ENCODE data around the gene HK2.
"Not testable (repeated sequence)": the region's sequence is repeated elsewhere in the genome, so short reads cannot be mapped to it uniquely, and the experiment has no call there.

HK2 gene

GRCh38 chr2:74822771-74823566 is 11.0 kb upstream of the HK2 start:
- DNase-seq (ENCODE audit: low read depth) = no peak
- no peak overlapping the region for H3K4me3 ChIP-seq (replicated peaks; ENCODE audit: low read depth, low read length)
- no peak for TF ChIP-seq CTCF (IDR thresholded peaks at IDR 0.05; ENCODE audit: low read length, missing control alignments)

GRCh38 chr2:74824679-74825078 is 9.2 kb upstream of the HK2 start:
- H3K4me3 ChIP-seq (replicated peaks; ENCODE audit: low read depth, low read length) = no peak overlapping the region
- no peak for TF ChIP-seq CTCF (IDR thresholded peaks at IDR 0.05; ENCODE audit: low read length, missing control alignments)
- DNase-seq (ENCODE audit: low read depth) = no peak

- no peak for DNase-seq (ENCODE audit: low read depth)
- H3K4me3 ChIP-seq (replicated peaks; ENCODE audit: low read depth, low read length) = no peak overlapping the region
- TF ChIP-seq CTCF (IDR thresholded peaks at IDR 0.05; ENCODE audit: low read length, missing control alignments) = no peak
Observed at GRCh38 chr2:74828543-74828942, 5.4 kb upstream of the HK2 start.

GRCh38 chr2:74831693-74832530 is 2.0 kb upstream of the HK2 start:
- H3K4me3 ChIP-seq (replicated peaks; ENCODE audit: low read depth, low read length) = no peak overlapping the region
- no peak for DNase-seq (ENCODE audit: low read depth)
- no peak for TF ChIP-seq CTCF (IDR thresholded peaks at IDR 0.05; ENCODE audit: low read length, missing control alignments)

GRCh38 chr2:74834234-74834791 is 386 bp downstream of the HK2 start:
- not testable (repeated sequence) for DNase-seq (ENCODE audit: low read depth)
- peak overlapping the region; percentile 84 for H3K4me3 ChIP-seq (replicated peaks; ENCODE audit: low read depth, low read length)

GRCh38 chr2:74834792-74835755 is 1.1 kb downstream of the HK2 start:
- TF ChIP-seq CTCF (IDR thresholded peaks at IDR 0.05; ENCODE audit: low read length, missing control alignments) = no peak
- peak; percentile 50 for DNase-seq (ENCODE audit: low read depth)
- H3K4me3 ChIP-seq (replicated peaks; ENCODE audit: low read depth, low read length) = peak overlapping the region; percentile 84
